GM19467 (cell line): ENCODE measurements around the gene SEC22C.
"Not testable (repeated sequence)": the region's sequence is repeated elsewhere in the genome, so short reads cannot be mapped to it uniquely, and the experiment has no call there.

Source experiments
- ATAC-seq: cut with Tn5 transposase; IDR thresholded peaks from one replicate; pipeline ENCODE4 v1.9.1; 2021; ENCODE audit warnings: mild to moderate bottlenecking, moderate library complexity; ENCODE audit not compliant: unreplicated experiment

The SEC22C gene

DNA sequence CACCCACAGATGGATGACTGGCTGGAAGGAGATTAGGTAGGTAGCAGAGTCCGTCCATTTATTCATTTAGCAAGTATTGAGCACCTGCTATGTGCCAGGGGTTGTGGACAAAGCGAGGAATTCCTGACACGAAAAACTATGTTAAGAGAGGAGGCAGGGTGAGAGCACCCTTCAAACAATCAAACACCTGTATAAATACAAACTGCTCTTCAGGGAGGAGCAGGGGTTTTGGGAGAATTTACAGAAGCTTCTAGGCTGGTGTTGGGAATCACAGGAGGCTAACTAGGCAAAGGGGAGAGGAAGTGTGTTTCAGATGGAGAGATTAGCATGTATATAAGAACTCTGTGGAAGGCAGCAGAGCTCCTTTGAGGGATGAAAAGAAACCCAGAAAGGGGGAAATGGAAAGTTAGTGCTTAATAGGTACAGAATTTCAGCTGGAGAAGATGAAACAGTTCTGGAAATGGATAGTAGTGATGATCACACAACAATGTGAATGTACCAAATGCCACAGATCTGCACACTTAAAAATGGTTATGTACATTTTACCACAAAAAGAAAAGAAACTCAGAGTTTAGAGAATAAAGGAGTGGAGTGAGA lies 805 bp upstream of the SEC22C start:
- no peak for ATAC-seq

DNA sequence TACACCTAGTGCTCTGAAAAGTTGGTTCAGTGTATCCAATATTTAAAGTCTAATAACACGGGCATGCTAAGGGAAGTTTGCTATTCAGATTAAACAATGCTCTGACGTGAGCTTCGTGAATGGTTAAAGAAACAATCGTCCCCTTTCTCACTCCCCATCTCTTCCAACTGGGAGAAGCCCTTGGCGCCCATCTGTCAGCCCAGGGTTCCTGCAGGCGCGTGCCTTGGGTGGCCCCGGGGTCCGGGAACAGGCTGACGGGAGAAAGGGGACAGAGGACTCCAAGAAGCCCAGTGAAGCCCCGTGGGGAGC lies 413 bp downstream of the SEC22C start:
- no peak for ATAC-seq

DNA sequence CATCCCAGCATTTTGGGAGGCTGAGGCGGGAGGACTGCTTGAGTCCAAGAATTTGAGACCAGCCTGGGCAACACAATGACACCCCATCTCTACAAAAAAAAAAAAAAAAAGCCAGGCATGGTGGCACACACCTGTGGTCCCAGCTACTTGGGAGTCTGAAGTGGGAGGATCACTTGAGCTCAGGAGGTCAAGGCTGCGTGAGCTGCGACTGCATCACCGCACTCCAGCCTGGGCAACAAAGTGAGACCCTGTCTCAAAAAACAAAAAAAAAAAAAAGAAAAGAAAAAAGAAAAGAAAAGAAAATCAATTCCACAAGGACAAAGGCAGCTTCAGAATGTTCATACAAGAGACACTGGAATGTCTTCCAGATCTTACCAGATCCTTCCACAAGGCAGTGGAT lies 2.4 kb downstream of the SEC22C start:
- ATAC-seq: not testable (repeated sequence)

DNA sequence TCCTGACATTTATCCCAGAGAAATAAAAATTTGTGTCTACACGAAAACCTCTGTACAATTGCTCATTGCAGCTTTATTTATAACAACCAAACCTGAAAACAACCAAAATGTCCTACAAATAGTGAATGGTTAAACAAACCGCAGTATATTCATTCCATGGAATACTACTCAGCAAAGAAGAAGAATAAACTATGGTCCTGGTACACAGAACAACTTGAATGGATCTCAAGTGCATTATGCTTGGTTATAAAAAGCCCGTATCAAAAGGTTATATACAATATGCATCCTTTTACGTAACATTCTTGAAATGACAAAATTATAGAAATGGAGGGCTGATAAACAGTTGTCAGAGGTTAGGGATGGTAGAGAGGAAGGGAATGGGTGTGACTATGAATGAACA lies 3.7 kb downstream of the SEC22C start:
- ATAC-seq: no peak

DNA sequence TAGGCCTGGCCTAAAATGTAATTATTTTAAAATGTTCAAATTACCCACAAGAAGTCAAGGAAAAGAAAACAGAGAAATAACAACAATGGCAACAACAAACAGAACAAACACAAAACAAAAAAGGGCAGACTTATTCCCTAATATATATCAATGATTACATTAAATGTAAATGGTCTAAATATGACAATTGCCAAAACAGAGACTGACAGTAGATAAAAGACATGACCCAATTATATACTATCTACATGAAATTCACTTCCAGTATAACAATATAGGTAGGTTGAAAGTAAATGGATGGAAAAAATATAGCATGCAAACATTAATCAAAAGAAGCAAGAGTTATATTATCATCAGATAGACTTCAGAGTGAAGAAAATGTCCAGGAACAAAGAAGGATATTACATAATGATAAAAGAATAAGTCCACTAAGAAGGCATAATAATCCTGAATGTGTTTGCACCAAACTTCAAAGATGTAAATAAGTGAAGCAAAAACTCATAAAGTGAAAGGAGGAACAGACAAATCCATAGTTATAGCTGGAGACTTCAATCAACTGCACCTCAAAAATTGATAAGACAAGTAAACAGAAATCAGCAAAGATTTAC lies 6.5 kb downstream of the SEC22C start:
- no peak for ATAC-seq

DNA sequence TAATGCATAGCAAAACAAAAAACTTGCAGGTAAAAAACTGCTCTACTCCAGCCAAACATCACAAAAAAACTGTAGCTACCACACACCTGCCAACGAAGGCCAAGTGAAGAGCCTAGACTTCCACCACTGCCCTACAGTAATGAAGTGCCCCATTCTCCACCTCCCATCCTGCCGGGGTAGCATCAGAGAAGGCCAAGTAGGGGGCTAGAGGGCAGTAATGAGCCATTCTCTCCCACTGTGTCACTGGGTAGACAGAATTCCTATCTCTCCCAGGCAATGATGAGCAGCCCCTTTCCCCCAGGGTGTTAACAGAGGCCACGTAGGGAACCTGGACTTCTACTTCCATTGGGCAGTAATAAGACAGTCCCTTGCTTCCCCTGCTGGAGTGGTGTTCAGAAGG lies 9.5 kb downstream of the SEC22C start:
- ATAC-seq: no peak

DNA sequence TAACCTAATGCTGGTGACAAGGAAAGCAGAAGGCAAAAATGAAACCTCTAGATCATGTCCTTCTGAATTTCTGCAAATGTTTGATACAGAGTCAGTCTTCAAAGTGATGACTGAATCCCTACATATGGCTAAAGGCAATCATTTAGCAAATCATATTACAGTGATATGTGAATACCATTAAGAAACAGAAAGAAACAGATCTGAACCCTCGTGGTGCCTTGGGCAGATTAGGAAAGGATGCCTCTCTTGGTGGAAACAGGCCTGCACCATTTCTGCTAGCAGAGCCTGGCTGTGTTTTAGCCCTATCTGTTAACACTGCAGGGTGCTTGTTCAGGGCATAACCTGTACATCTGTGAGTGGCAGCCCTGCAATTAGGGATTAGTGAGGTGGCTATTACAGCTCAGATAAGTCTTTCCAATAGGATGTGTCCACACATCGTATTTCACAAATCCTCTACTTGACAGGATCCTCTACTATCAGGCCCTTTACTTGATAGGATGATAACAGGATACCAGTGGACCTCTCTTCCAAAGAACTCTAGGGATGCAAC lies 12.1 kb downstream of the SEC22C start:
- ATAC-seq: no peak

DNA sequence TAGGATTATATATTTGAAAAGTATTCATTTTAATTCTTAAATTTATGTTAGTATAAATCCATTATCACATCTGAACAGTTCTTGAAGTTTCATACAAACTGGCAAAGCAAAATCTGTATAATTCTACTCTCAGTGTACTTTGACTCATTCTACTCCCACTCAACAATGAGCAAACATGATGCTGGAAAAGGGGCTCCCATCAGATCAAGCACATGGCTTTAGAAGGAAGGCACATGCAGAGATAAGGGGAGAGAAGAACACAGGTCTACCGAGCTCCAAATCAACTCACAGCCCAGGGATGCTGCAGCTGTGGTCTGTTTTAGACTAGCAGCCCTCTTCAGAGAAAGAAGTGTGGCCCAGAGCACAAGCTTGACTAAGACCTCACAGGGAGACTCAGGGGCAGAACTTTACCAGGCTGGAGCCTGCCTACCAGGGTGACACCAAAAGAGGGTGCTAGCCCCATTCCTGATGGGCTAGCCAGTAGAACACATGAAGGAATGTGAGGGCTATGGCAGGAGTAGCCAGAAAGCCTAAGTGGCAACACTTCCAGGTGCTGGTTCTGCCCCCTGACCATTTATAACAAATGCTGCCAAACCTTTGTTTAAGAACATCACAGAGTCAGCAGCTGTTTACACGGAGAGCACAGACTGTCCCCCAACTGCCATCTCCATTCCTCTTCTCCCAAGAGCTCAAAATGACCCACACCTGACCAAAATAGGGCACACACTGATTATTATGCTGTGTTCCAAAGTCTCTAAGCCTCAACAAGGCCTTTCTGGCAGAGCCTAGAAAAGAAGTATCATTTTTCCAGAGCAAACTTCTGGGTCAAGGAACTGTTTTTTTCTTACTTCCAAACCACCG lies 19.5 kb downstream of the SEC22C start:
- no peak for ATAC-seq

DNA sequence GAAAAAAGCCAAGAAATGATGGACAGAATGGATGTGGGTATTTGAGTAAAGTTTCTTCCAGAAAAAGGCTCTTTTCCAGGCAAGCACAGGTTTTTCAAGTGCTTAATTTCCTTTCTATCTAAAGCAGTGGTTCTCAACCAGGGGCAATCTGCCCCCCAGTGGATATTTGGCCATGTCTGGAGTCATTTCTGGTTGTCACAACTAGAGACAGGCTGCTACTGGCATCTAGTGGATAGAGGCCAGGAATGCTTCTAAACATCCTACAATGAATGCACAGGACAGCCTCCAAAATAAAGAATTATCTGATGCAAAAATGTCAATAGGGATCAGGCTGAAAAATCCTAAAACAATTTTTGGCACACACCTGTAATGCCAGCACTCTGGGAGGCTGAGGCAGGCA lies 23.9 kb downstream of the SEC22C start:
- no peak for ATAC-seq

DNA sequence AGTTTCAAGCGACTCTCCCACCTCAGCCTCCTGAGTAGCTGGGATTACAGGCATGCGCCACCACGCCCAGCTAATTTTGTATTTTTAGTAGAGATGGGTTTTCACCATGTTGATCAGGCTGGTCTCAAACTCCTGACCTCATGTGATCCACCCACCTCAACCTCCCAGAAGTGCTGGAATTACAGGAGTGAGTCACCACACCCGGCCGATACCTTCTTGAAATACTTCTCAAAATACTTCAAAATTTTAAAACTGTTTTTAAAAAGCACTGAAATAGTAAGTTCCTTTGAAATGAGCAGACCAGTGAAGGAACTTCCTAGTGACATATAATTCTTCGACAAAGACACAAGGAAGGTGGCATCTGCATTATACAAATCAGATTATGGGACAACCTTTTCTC lies 24.9 kb downstream of the SEC22C start:
- not testable (repeated sequence) for ATAC-seq

DNA sequence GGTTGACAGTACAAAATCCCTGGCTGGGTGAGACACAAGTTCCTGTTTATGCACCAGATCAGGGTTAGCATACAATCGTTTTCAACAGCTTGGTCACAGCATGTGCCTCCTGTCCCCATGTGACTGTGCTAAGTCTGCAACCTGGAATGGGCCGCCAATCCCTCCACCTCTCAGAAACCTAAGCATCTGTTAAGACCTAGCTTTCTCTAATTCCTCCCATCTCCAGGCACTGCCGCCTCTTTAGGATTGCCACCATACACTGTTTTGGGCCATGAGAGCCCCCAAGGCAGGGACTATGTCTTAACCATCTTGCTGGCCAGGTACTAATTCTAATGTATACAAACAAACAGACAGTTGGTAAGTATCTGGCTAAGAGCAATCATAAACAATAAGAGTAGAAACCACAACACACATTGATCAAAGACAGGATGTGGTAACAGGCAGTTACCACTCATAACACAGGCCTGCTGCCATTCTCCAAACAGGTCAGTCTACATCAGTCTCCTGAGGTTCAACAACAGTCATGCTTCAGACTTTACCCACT lies 25.6 kb downstream of the SEC22C start:
- peak; percentile 58 for ATAC-seq

DNA sequence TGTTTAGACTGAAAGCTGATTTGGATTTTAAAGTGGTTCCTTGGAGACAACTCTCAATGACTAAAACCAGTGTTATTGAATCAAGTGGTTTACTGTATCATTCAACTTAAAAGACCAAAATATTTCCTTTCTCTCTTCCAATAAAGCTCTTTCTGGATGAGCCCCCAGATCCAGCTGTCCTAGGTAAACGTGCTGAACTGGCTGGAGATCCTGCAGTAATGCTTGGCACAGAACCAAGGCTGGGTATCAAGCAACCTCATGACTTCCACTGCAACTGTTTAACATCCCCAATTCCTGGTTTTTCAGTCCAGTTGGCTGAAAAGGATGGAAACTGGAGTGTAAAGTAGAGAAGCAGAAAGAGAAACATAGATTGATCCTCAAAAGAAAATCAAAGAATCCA lies 28.9 kb downstream of the SEC22C start:
- ATAC-seq: no peak

DNA sequence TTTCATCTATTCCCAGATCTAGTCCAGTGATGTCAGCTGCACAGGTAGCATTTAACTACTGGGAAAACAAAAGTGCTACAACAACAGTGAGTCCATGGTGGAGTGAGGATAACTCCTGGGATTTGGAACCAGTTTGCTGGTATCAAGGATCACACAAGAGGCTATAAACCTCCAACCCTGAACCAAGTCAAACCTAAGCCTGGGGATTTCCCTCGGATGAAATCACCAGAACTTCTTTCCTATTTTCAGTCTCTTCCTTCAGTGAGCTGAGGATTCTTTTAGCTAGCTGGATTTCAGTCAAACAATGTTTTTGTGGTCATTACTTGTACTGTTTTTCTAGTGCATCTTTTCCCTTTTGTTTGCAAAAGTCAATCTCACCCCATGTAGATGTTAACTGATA lies 31.5 kb downstream of the SEC22C start:
- no peak for ATAC-seq

DNA sequence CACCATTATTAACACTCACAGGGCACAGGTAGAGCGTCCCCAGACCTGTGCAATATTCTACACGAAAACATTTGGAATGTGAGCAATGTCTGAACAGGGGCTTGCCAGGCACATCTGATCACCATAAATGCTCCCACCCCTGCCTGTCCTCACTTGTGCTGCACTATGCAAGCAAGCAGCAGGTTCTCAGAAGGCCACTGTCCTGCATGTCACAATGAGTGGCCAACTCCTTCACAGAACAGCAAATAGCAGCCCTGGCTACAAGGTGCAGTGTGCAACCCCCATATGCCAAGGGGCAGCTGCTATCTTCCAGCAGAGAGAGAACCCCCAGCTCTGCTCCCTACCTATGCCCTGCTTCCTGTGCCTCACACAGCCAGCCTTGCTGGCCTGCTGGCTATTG lies 32.6 kb downstream of the SEC22C start:
- ATAC-seq: no peak

DNA sequence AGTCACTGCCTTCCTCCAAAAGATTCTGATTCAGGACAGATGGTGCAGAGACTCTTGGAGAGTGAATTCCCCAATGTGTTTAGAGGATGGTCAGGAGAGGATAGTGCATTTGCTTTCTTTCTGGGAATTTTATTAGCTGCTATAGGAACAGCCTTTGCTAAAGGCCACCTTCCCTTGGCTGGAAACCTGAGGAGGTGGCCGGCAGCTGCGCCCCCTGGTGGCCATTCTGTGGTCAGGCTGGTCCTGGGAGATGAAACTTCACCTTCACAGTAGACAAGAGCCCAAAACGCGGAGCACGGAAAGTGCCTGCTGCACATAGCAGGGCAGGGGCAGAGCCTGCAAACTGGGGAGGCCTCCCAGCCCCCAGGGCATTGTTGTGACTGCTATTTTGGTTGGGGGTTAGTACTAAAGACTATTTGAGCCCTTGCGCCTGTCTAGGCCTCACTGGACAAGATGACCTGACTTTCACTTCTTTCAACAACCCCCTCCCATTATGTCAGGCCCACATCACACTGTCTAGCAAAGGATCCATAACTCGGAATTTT lies 34.3 kb downstream of the SEC22C start:
- no peak for ATAC-seq

DNA sequence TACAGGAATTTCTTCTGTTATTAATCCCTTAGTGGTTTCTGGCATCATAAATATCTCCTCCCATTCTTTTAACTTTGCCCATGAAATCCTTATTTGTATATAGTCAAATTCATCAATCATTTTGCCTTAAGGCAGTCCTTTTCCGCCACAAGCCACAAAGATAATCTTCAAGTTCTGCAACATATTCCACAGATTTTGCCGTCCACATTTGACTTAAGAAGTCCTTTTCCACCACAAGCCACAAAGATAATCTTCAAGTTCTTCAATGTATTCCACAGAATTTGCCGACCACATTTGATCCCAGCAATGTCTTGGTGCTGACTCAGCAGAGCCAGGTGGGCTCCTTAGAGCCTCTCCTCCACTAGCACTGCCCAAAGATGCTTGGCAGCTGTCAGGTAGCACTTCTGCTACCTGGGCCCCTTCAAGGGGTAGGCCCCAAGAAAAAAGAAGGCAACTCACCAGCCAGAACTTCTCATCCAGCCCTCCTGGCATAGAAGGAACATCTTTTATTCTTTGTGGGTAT lies 35.0 kb downstream of the SEC22C start:
- no peak for ATAC-seq

DNA sequence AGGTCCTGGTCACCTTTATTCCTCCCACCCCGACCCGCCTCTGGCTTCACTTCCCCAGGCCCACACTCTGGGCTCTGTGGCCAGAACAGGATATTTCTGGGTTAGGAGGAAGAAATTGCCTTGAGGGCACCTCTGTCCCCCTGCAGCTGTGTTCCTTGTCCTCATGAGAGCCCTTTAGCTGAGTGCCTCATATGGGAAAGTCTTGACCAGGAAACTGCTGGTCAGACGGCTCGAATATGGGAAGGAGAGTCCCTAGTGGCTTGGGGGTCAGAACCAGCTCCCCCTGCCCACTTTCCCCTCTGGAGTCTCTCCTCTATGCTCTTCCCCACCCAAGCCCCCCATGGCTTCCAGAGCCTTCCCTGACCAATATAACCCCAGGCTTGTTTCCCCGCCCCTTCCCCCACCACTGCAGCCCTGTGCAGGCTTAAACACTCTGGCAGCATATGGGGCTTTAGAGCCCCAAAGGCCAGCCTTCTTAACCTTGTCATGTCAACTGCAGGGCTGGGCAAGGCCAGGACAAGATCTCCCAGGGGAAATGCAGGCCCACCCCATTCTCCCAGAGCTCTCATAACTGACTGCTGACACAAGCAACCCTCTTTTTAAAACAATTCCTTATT lies 36.4 kb downstream of the SEC22C start:
- no peak for ATAC-seq

DNA sequence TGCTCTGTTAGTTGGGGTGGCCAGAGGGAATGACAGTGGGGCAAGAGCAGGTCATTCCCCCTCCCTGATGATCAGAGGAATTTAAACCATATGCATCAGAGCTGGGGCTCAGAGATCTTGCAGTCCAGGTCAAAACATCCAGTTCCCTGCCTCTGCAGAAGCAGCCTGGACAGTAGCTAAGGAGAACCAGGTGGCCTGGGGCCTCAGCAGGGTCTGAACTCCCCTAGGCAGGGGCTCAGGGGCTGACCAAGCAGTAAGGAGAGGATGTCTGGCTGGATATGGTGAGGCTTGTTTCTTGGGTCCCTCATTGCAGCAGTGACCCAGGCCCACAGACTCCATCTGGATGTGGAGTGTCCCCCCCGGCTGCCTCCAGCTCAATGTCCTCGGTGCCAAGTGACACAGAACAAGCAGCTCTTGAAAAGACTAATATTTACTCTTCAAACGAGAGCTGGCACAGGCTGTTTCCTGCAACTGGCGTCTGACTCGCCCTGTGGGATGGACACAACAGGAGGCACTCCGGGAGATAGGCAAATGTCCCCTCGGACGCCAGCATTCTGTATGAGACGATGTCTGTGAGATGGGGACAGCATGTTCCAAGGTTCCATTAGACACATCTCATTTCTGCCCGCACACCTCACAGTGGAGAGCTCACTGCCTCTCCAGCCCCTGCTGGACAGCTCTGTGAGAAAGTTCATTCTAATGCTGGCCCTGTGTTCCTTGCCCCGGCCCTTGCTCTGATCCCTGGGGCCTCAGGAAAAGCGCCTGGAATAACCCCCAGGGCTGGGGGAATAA lies 37.1 kb downstream of the SEC22C start:
- ATAC-seq: no peak

DNA sequence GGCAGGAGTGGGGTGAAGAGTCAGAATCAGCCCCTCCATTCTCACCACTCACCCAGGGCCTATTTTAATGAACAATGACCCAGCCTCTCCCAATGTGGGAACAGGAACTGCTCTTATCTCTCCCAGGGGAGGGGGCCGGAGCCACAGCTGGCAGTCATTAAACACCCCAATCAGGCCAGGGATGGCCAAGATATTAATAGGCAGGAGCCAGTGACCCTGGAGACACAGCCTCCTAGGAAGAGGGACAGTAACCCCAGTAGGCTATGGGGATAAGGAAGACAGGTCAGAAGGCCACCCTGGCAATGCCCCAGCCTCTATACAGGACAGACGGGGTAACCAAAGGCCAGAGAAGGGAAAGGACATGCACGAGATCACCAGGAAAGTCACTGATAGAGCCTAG lies 40.7 kb downstream of the SEC22C start:
- no peak for ATAC-seq
